Endothelial cell of umbilical vein (primary cell): ENCODE data around the gene VCP. TPM values are rescaled to one million over a fixed set of nuclear protein-coding genes. Genes with fewer than 3 reads are reported as not detected.

Experiments used
- BruUV-seq: library from RNA; stranded (reverse); fragments of 400-500 nt; replicated peaks from 2 replicates; lab custom pipeline; 2021; lab: Mats Ljungman, UMichigan
- CTCF ChIA-PET: fragments of 300-600, 350-600 bp; sonication (Branson Sonifier 250); formaldehyde crosslinking; loops from one replicate; lab custom pipeline; 2021; ENCODE audit warnings: antibody characterized with exemption, inconsistent platforms; lab: Charles Lee
- POLR2A ChIA-PET: fragments of 300-600, 350-600 bp; sonication (Branson Sonifier 250); formaldehyde crosslinking; loops from one replicate; lab custom pipeline; 2021; ENCODE audit warnings: antibody characterized with exemption, inconsistent platforms; lab: Charles Lee
- DNase-seq: peaks from one replicate; pipeline ENCODE4 v3.0.0-alpha.2; 2011; ENCODE audit warnings: low read depth, low spot score
- FAIRE-seq: peaks from 2 replicates; lab custom pipeline; 2011; peaks lifted over from hg19 to GRCh38; lab: Jason Lieb, UNC
- H2AFZ ChIP-seq: 2 replicates; pipeline ENCODE4 v1.6.0; 2012; ENCODE audit warnings: low read depth, low read length, control low read depth, inconsistent platforms
- H3K27ac ChIP-seq: 2 replicates; pipeline ENCODE4 v1.5.1; 2011; ENCODE audit warnings: low read depth, mild to moderate bottlenecking, control low read depth, low read length, moderate library complexity; ENCODE audit not compliant: insufficient read depth
- H3K27me3 ChIP-seq, 2 experiments: 2 replicates each; pipeline versions ENCODE4 v1.6.0 to v1.6.1; 2011; ENCODE audit warnings: low read length in 2 of 2, mixed read lengths in 1 of 2; ENCODE audit not compliant: control insufficient read depth in 2 of 2, insufficient read depth in 2 of 2
- H3K36me3 ChIP-seq, 2 experiments: 2 replicates in 1 of 2; 3 replicates in 1 of 2; pipeline ENCODE4 v1.5.1; 2011; ENCODE audit warnings: low read length in 2 of 2, mild to moderate bottlenecking in 1 of 2, moderate library complexity in 1 of 2; ENCODE audit not compliant: control insufficient read depth in 2 of 2, insufficient read depth in 2 of 2; ENCODE audit errors: extremely low read depth in 1 of 2
- H3K4me1 ChIP-seq: 3 replicates; pipeline ENCODE4 v1.5.1; 2011; ENCODE audit warnings: mild to moderate bottlenecking, low read length; ENCODE audit not compliant: control insufficient read depth, insufficient read depth; ENCODE audit errors: extremely low read depth
- H3K4me2 ChIP-seq: 2 replicates; pipeline ENCODE4 v1.6.1; 2011; ENCODE audit warnings: low read length, control low read depth, mixed read lengths; ENCODE audit not compliant: insufficient read depth
- H3K4me3 ChIP-seq, 3 experiments: fragments of 200-600 bp in 1 of 3; sonication (generic), shearing (Covaris generic) in 1 of 3; replicated peaks in 1 of 3; 2 replicates each; pipeline ENCODE4 v1.5.1; 2011 to 2016; ENCODE audit warnings: control low read depth in 3 of 3, low read length in 3 of 3, mild to moderate bottlenecking in 2 of 3, inconsistent platforms in 1 of 3, low read depth in 1 of 3, moderate library complexity in 1 of 3; ENCODE audit not compliant: insufficient read depth in 1 of 3
- H3K79me2 ChIP-seq: 2 replicates; pipeline ENCODE4 v1.6.0; 2012; ENCODE audit warnings: low read length, inconsistent platforms; ENCODE audit not compliant: control insufficient read depth, insufficient read depth
- H3K9ac ChIP-seq: replicated peaks from 2 replicates; pipeline ENCODE3; 2011; ENCODE audit warnings: low read length, control low read depth; ENCODE audit not compliant: insufficient read depth; ENCODE audit errors: extremely low read depth
- H3K9me1 ChIP-seq: replicated peaks from 3 replicates; pipeline ENCODE4 v1.6.0; 2011; ENCODE audit warnings: mild to moderate bottlenecking, low read length; ENCODE audit not compliant: control insufficient read depth, insufficient read depth; ENCODE audit errors: extremely low read depth
- H3K9me3 ChIP-seq: replicated peaks from 2 replicates; pipeline ENCODE4 v1.5.1; 2012; ENCODE audit warnings: low read length, inconsistent platforms; ENCODE audit not compliant: control insufficient read depth, insufficient read depth
- H4K20me1 ChIP-seq: replicated peaks from 2 replicates; pipeline ENCODE3; 2011; ENCODE audit warnings: mild to moderate bottlenecking, low read length; ENCODE audit not compliant: control insufficient read depth, insufficient read depth; ENCODE audit errors: extremely low read depth
- EZH2 ChIP-seq: IDR thresholded peaks from 2 replicates; pipeline ENCODE4 v1.6.1; 2012; ENCODE audit warnings: borderline replicate concordance, low read depth, mild to moderate bottlenecking, moderate library complexity, low read length, inconsistent platforms; ENCODE audit not compliant: severe bottlenecking
- FOS ChIP-seq: IDR thresholded peaks from 2 replicates; pipeline ENCODE4 v1.6.1; 2011; ENCODE audit warnings: mild to moderate bottlenecking, low read length, moderate library complexity, borderline replicate concordance; ENCODE audit not compliant: insufficient read depth
- GATA2 ChIP-seq: IDR thresholded peaks from 2 replicates; pipeline ENCODE4 v1.7.0; 2011; ENCODE audit warnings: low read depth, mild to moderate bottlenecking, moderate library complexity, mixed read lengths, low read length; ENCODE audit not compliant: insufficient read length, insufficient read depth
- JUN ChIP-seq: IDR thresholded peaks from 2 replicates; pipeline ENCODE4 v1.6.1; 2011; ENCODE audit warnings: borderline replicate concordance, low read depth; ENCODE audit not compliant: insufficient read length, insufficient read depth
- MYC ChIP-seq: IDR thresholded peaks from one replicate; pipeline ENCODE4 v1.6.1; 2011; ENCODE audit warnings: mild to moderate bottlenecking, low read depth, low read length
- POLR2A ChIP-seq: IDR thresholded peaks from 2 replicates; pipeline ENCODE4 v1.6.1; 2012; ENCODE audit warnings: low read depth, mild to moderate bottlenecking, control low read depth, low read length
- POLR2AphosphoS5 ChIP-seq: IDR thresholded peaks from 2 replicates; pipeline ENCODE4 v1.6.1; 2012; ENCODE audit warnings: low read depth, mild to moderate bottlenecking, control low read depth, low read length, moderate library complexity; ENCODE audit not compliant: insufficient read depth
- dilution Hi-C: fragments of 300-500 bp; cut with MboI; formaldehyde crosslinking; loops from one replicate; pipeline ENCODE4 v1.15.0; 2019; ENCODE audit warnings: low sequenced_read_pairs; ENCODE audit not compliant: extremely low pct_ligation_motif_present
- intact Hi-C: fragments of 100-400 bp; cut with micrococcal nuclease; formaldehyde crosslinking; loops from one replicate; pipeline ENCODE4 v1.10.0; 2022
- polyA plus RNA-seq, 4 experiments: library from polyadenylated mRNA; depleted of rRNA in 3 of 4; stranded (reverse) in 3 of 4; unstranded in 1 of 4; fragments of >200 nt; gene quantifications; 2 replicates each; pipeline versions ENCODE4 v1.2.1 to v1.2.3, GENCODE V29; 2011 to 2012; ENCODE audit warnings: missing spikeins in 1 of 4
- total RNA-seq: library from RNA; stranded (reverse); gene quantifications from 2 replicates; pipeline ENCODE4 v1.2.3, GENCODE V29; 2021
- TF ChIP-seq, protein P1 (sequence below): IDR thresholded peaks from 2 replicates; pipeline ENCODE4 v1.6.1; 2011; ENCODE audit not compliant: insufficient read depth, insufficient read length
- TF ChIP-seq, protein P2 (sequence below), 2 donors: IDR thresholded peaks; 1 replicate in 1 of 2; 2 replicates in 1 of 2; pipeline ENCODE4 v1.5.1; 2011; ENCODE audit warnings: low read length in 2 of 2, mild to moderate bottlenecking in 2 of 2, moderate library complexity in 2 of 2, control low read depth in 1 of 2, inconsistent platforms in 1 of 2, low read depth in 1 of 2; ENCODE audit not compliant: insufficient read depth in 1 of 2; ENCODE audit errors: extremely low read depth in 1 of 2

The VCP gene
- total and polyA plus RNA-seq, 2 donors (not counting 3 experiments of a cell fraction or from before 2014, with no cell fraction given) = 349 to 493 TPM

GRCh38 chr9:35027860-35028259 is 44.6 kb downstream of the VCP start:
- ChIA-PET POLR2A (no interaction called here), CTCF (interaction anchor here (0.9 to 4.5 kb wide), 7 partner anchors 8 to 128 kb away, joined by 3 to 29 read pairs (median 4); no protein-coding TSS in a partner anchor)
- no TSS peak for BruUV-seq

More at GRCh38 chr9:35027860-35028259, 44.6 kb downstream of the VCP start:
- no peak for DNase-seq
- Histone ChIP-seq H3K27me3 (no peaks in the 10 kb centered on the region), H3K4me1 (peaks cover 9% of the 10 kb centered on the region), H3K9me3 (no peaks in the 10 kb centered on the region), H3K4me2 (no peak overlapping the region), H4K20me1 (no peaks in the 10 kb centered on the region), H2AFZ (no peak overlapping the region), H3K4me3 (no peak overlapping the region), H3K9me1 (no peaks in the 10 kb centered on the region), H3K79me2 (no peaks in the 10 kb centered on the region), H3K9ac (no peak overlapping the region), H3K36me3 (no peaks in the 10 kb centered on the region), H3K27ac (no peak overlapping the region)
- intact Hi-C loops = no loop called here
- TF ChIP-seq FOS = no peak
- TF ChIP-seq POLR2AphosphoS5 = no peak
- no peak for TF ChIP-seq GATA2
- TF ChIP-seq POLR2A = no peak
- TF ChIP-seq EZH2 = no peak
- no peak for TF ChIP-seq JUN
- TF ChIP-seq, protein P1, sequence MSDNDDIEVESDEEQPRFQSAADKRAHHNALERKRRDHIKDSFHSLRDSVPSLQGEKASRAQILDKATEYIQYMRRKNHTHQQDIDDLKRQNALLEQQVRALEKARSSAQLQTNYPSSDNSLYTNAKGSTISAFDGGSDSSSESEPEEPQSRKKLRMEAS = no peak
- TF ChIP-seq, protein P2, sequence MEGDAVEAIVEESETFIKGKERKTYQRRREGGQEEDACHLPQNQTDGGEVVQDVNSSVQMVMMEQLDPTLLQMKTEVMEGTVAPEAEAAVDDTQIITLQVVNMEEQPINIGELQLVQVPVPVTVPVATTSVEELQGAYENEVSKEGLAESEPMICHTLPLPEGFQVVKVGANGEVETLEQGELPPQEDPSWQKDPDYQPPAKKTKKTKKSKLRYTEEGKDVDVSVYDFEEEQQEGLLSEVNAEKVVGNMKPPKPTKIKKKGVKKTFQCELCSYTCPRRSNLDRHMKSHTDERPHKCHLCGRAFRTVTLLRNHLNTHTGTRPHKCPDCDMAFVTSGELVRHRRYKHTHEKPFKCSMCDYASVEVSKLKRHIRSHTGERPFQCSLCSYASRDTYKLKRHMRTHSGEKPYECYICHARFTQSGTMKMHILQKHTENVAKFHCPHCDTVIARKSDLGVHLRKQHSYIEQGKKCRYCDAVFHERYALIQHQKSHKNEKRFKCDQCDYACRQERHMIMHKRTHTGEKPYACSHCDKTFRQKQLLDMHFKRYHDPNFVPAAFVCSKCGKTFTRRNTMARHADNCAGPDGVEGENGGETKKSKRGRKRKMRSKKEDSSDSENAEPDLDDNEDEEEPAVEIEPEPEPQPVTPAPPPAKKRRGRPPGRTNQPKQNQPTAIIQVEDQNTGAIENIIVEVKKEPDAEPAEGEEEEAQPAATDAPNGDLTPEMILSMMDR (IDR thresholded peaks at IDR 0.05; ENCODE audit: extremely low read depth in 1 of 2, insufficient read depth in 1 of 2, low read depth in 1 of 2, low read length in 2 of 2) = no peak
- no peak for TF ChIP-seq MYC
- dilution Hi-C loops = no loop called here
- no peak for FAIRE-seq
